Caco-2 (cell line): ENCODE results near the gene ZNRF2. TPM values are rescaled to one million over a fixed set of nuclear protein-coding genes. Genes with fewer than 3 reads are reported as not detected.

Experiments
- BruUV-seq: library from RNA; stranded (reverse); fragments of 400-500 nt; replicated peaks from 2 replicates; lab custom pipeline; 2021; lab: Mats Ljungman, UMichigan
- CTCF ChIA-PET: fragments of 300-600 bp; sonication (Branson Sonifier 250); formaldehyde crosslinking; loops from one replicate; lab custom pipeline; 2022; ENCODE audit warnings: antibody characterized with exemption; lab: Charles Lee
- POLR2A ChIA-PET: fragments of 300-600 bp; sonication (Branson Sonifier 250); formaldehyde crosslinking; loops from one replicate; lab custom pipeline; 2022; ENCODE audit warnings: antibody characterized with exemption; lab: Charles Lee
- DNase-seq, 2 experiments: peaks; one replicate each; pipeline versions ENCODE4 v3.0.0 to v3.0.0-alpha.2; 2020 to 2022
- H3K27me3 ChIP-seq: replicated peaks from 2 replicates; pipeline ENCODE4 v1.6.0; 2011; ENCODE audit warnings: low read length; ENCODE audit not compliant: control insufficient read depth, insufficient read depth
- H3K36me3 ChIP-seq: 2 replicates; pipeline ENCODE4 v1.5.1; 2011; ENCODE audit warnings: low read length; ENCODE audit not compliant: control insufficient read depth, insufficient read depth
- H3K4me1 ChIP-seq: fragments of 250-450 bp; sonication (Bioruptor Pico); 2 replicates; pipeline ENCODE4 v1.5.1; 2020; ENCODE audit warnings: mild to moderate bottlenecking
- H3K4me3 ChIP-seq: 2 replicates; pipeline ENCODE4 v1.5.1; 2011; ENCODE audit warnings: low read depth, mild to moderate bottlenecking, control low read depth, low read length
- H3K9me3 ChIP-seq: fragments of 250-450 bp; sonication (Bioruptor Pico); 2 replicates; pipeline ENCODE4 v1.5.1; 2020; ENCODE audit warnings: mild to moderate bottlenecking, moderate library complexity
- H3K27ac Mint-ChIP-seq: one replicate; pipeline ENCODE4 v1.8.0; 2022; ENCODE audit warnings: mixed read lengths; ENCODE audit not compliant: unreplicated experiment
- H3K27me3 Mint-ChIP-seq: one replicate; pipeline ENCODE4 v1.8.0; 2022; ENCODE audit warnings: mixed read lengths; ENCODE audit not compliant: insufficient read depth, unreplicated experiment
- H3K36me3 Mint-ChIP-seq: one replicate; pipeline ENCODE4 v1.8.0; 2022; ENCODE audit warnings: mild to moderate bottlenecking, mixed read lengths; ENCODE audit not compliant: insufficient read depth, unreplicated experiment
- H3K4me1 Mint-ChIP-seq: one replicate; pipeline ENCODE4 v1.8.0; 2022; ENCODE audit warnings: low read depth, mixed read lengths; ENCODE audit not compliant: unreplicated experiment
- H3K4me3 Mint-ChIP-seq: one replicate; pipeline ENCODE4 v1.8.0; 2022; ENCODE audit warnings: mild to moderate bottlenecking, moderate library complexity, mixed read lengths; ENCODE audit not compliant: unreplicated experiment
- H3K9me3 Mint-ChIP-seq: one replicate; pipeline ENCODE4 v1.8.0; 2022; ENCODE audit warnings: mixed read lengths; ENCODE audit not compliant: unreplicated experiment
- intact Hi-C: fragments of 100-400 bp; cut with micrococcal nuclease; formaldehyde crosslinking; loops from one replicate; pipeline ENCODE4 v1.10.0; 2022; ENCODE audit not compliant: unreplicated experiment
- total RNA-seq: library from RNA; stranded (reverse); gene quantifications from 2 replicates; pipeline ENCODE4 v1.2.3, GENCODE V29; 2022
- TF ChIP-seq, protein P1 (sequence below), 2 experiments: fragments of 200-600 bp in 1 of 2; IDR thresholded peaks; 1 replicate in 1 of 2; 2 replicates in 1 of 2; pipeline versions ENCODE4 v1.5.1 to v1.8.0; 2011 to 2022; ENCODE audit warnings: antibody characterized with exemption in 1 of 2, control low read depth in 1 of 2, inconsistent platforms in 1 of 2, low read depth in 1 of 2, low read length in 1 of 2, mild to moderate bottlenecking in 1 of 2, moderate library complexity in 1 of 2; ENCODE audit not compliant: insufficient read depth in 1 of 2, severe bottlenecking in 1 of 2, unreplicated experiment in 1 of 2

ZNRF2 gene
- total RNA-seq, 1 experiment from 2014 or later, result 9.0 TPM

DNA sequence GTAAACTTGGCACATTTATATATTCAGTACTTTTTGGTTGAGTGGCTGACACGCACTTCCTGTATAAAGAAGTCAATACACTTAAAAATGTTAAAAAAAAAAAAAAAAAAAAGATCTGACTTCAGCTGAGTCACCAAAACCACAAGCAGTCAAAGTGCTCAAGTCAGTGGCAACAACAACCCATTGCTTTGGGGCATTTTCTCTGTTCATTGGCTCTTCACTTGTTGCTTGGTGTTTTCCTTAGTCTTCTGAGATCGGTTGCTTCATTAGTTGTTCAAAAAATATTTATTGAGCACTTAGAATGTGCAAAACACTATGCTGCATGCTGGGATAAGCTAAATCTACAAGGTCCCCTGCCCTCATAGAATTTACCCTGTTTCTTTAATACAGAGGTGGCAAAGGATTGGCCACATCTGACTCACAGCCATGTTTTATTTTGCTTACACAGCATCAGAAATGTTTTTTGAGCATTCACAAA is 63.7 kb downstream of the ZNRF2 start:
- intact Hi-C loops, result no loop called here
- no peaks in the 10 kb centered on the region for H3K9me3 Mint-ChIP-seq
- peaks cover 6% of the 10 kb centered on the region for H3K27me3 Mint-ChIP-seq
- CTCF ChIA-PET, result no interaction called here
- Histone ChIP-seq H3K4me3 (no peak overlapping the region), H3K27me3 (no peaks in the 10 kb centered on the region), H3K9me3 (no peaks in the 10 kb centered on the region), H3K4me1 (no peaks in the 10 kb centered on the region), H3K36me3 (no peaks in the 10 kb centered on the region)
- no peak for DNase-seq
- BruUV-seq, result no TSS peak
- POLR2A ChIA-PET, result no interaction called here
- TF ChIP-seq, protein P1, sequence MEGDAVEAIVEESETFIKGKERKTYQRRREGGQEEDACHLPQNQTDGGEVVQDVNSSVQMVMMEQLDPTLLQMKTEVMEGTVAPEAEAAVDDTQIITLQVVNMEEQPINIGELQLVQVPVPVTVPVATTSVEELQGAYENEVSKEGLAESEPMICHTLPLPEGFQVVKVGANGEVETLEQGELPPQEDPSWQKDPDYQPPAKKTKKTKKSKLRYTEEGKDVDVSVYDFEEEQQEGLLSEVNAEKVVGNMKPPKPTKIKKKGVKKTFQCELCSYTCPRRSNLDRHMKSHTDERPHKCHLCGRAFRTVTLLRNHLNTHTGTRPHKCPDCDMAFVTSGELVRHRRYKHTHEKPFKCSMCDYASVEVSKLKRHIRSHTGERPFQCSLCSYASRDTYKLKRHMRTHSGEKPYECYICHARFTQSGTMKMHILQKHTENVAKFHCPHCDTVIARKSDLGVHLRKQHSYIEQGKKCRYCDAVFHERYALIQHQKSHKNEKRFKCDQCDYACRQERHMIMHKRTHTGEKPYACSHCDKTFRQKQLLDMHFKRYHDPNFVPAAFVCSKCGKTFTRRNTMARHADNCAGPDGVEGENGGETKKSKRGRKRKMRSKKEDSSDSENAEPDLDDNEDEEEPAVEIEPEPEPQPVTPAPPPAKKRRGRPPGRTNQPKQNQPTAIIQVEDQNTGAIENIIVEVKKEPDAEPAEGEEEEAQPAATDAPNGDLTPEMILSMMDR (IDR thresholded peaks at IDR 0.05; ENCODE audit: insufficient read depth in 1 of 2, low read depth in 1 of 2, low read length in 1 of 2, severe bottlenecking in 1 of 2, unreplicated experiment in 1 of 2), result no peak
- H3K27ac Mint-ChIP-seq, result no peak overlapping the region
- H3K4me3 Mint-ChIP-seq, result no peak overlapping the region
- peaks cover 6% of the 10 kb centered on the region for H3K4me1 Mint-ChIP-seq
- no peaks in the 10 kb centered on the region for H3K36me3 Mint-ChIP-seq

DNA sequence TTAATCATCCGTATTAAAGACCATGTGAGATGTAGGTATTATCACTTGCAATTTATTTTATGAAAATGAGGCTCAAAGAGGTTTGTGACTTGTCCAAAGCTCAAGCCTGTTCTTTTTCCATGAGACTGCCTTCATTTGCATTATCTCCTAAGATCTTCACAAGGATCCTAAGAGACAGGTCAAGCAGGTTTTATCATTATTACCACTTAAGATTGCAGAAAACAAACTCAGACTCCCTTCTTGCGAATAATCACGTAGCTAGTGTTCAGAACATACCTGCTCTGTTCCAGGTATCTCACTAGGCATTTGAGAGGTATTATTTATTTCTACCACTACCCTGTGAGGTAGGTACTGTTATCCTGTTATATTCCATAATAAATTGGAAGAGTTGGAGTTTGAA is 64.8 kb downstream of the ZNRF2 start:
- H3K36me3 Mint-ChIP-seq, result no peaks in the 10 kb centered on the region
- H3K4me1 Mint-ChIP-seq, result peaks cover 6% of the 10 kb centered on the region
- H3K9me3 Mint-ChIP-seq, result no peaks in the 10 kb centered on the region
- no TSS peak for BruUV-seq
- Histone ChIP-seq H3K36me3 (no peaks in the 10 kb centered on the region), H3K9me3 (no peaks in the 10 kb centered on the region), H3K4me3 (no peak overlapping the region), H3K27me3 (no peaks in the 10 kb centered on the region), H3K4me1 (no peaks in the 10 kb centered on the region)
- H3K4me3 Mint-ChIP-seq, result no peak overlapping the region
- ChIA-PET POLR2A (no interaction called here), CTCF (interaction anchor here (0.7 kb wide), 1 partner anchor 73 kb away, joined by 3 read pairs; no protein-coding TSS in a partner anchor)
- intact Hi-C loops, result no loop called here
- no peak for DNase-seq
- no peak overlapping the region for H3K27ac Mint-ChIP-seq
- TF ChIP-seq, protein P1 (IDR thresholded peaks at IDR 0.05; ENCODE audit: insufficient read depth in 1 of 2, low read depth in 1 of 2, low read length in 1 of 2, severe bottlenecking in 1 of 2, unreplicated experiment in 1 of 2), result no peak
- H3K27me3 Mint-ChIP-seq, result peaks cover 6% of the 10 kb centered on the region

DNA sequence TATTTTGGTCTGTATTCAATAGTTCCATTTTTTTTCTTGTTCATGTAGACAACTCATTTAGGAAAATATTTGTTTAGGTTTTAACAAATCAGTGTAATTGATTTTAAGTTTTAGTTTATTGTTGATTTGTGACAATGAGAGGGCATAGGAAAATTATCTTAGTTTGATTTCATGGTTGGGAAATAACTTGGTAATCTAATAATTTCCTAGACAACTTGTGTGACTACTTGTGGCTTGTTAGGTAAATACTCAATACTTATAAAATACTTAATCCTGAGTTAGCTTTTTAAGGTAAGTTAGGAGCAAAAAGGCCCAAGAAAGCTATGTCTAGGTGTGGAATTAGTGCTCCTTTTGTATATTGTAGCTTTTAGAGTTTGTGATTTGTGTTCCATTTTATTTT is 65.4 kb downstream of the ZNRF2 start:
- Histone ChIP-seq H3K9me3 (no peaks in the 10 kb centered on the region), H3K36me3 (no peaks in the 10 kb centered on the region), H3K27me3 (no peaks in the 10 kb centered on the region), H3K4me3 (no peak overlapping the region), H3K4me1 (no peaks in the 10 kb centered on the region)
- Mint-ChIP-seq H3K27me3 (peaks cover 3% of the 10 kb centered on the region), H3K4me3 (no peak overlapping the region), H3K36me3 (no peaks in the 10 kb centered on the region), H3K4me1 (peaks cover 6% of the 10 kb centered on the region), H3K9me3 (no peaks in the 10 kb centered on the region), H3K27ac (no peak overlapping the region)
- no peak for DNase-seq
- CTCF ChIA-PET, result interaction anchor here (0.7 kb wide), 1 partner anchor 74 kb away, joined by 3 read pairs; no protein-coding TSS in a partner anchor
- TF ChIP-seq, protein P1 (IDR thresholded peaks at IDR 0.05; ENCODE audit: insufficient read depth in 1 of 2, low read depth in 1 of 2, low read length in 1 of 2, severe bottlenecking in 1 of 2, unreplicated experiment in 1 of 2), result no peak
- intact Hi-C loops, result no loop called here
- BruUV-seq, result no TSS peak
- POLR2A ChIA-PET, result no interaction called here
